Renal pelvis (tissue), 12 donors: ENCODE results near the gene SERPINB5. TPM values are rescaled to one million over a fixed set of nuclear protein-coding genes. Genes with fewer than 3 reads are reported as not detected.
"Not testable (repeated sequence)": the region's sequence is repeated elsewhere in the genome, so short reads cannot be mapped to it uniquely, and the experiment has no call there.

Source experiments
- DNase-seq: peaks from one replicate; pipeline ENCODE4 v3.0.0-alpha.2; 2013
- long read RNA-seq, 16 experiments: transcript quantifications; one replicate each; lab custom pipeline, GENCODE V29; 2026
- polyA plus RNA-seq, 3 donors: library from polyadenylated mRNA; unstranded; fragments of 120-200 nt; gene quantifications; one replicate each; pipeline ENCODE4 v1.2.1, GENCODE V29; 2013; ENCODE audit not compliant: insufficient read length in 3 of 3

SERPINB5 gene
- polyA plus RNA-seq, result not detected
- long read RNA-seq, donor 1, result 0 reads
- long read RNA-seq, donor 2, result 0 reads
- long read RNA-seq, donor 3, result 0 reads
- long read RNA-seq, donor 4, result 0 reads
- long read RNA-seq, donor 5, result 0 reads
- long read RNA-seq, donor 6, result 0 reads
- long read RNA-seq, donor 7, result 0 reads
- long read RNA-seq, donor 8, result 0 reads
- long read RNA-seq, donor 9, result 0 reads
- long read RNA-seq, donor 10, result 0 reads
- long read RNA-seq, donor 11, result 0 reads
- long read RNA-seq, donor 12, result 0 reads
- long read RNA-seq, donor 13, result 0 reads
- long read RNA-seq, donor 14, result 0 reads
- long read RNA-seq, donor 15, result 0 reads
- long read RNA-seq, donor 16, result 0 reads

- no peak for DNase-seq
These were observed at the start of gene SERPINB5 for GRCh38 chr18:63476668-63477067. TSS of gene SERPINB5 (plus strand) at chr18:63476958. CDS start at chr18:63484429, 7,471 bp downstream.

GRCh38 chr18:63427558-63427957 lies 49.2 kb upstream of the SERPINB5 start:
- DNase-seq, result no peak

- DNase-seq, result no peak
These were observed 46.2 kb upstream of the SERPINB5 start for GRCh38 chr18:63430526-63430925.

GRCh38 chr18:63431180-63431579 lies 45.6 kb upstream of the SERPINB5 start:
- DNase-seq, result no peak

- DNase-seq, result no peak
These were observed 43.4 kb upstream of the SERPINB5 start for GRCh38 chr18:63433334-63433866.

- no peak for DNase-seq
These were observed 38.6 kb upstream of the SERPINB5 start for GRCh38 chr18:63438181-63438580.

GRCh38 chr18:63439334-63439733 lies 37.4 kb upstream of the SERPINB5 start:
- peak; percentile 68 for DNase-seq

- no peak for DNase-seq
These were observed 36.5 kb upstream of the SERPINB5 start for GRCh38 chr18:63440219-63440618.

- DNase-seq, result no peak
These were observed 35.9 kb upstream of the SERPINB5 start for GRCh38 chr18:63440881-63441280.

- DNase-seq, result no peak
These were observed 32.9 kb upstream of the SERPINB5 start for GRCh38 chr18:63443829-63444228.

GRCh38 chr18:63444580-63444979 lies 32.2 kb upstream of the SERPINB5 start:
- DNase-seq, result no peak

GRCh38 chr18:63445037-63445436 lies 31.7 kb upstream of the SERPINB5 start:
- no peak for DNase-seq

GRCh38 chr18:63446266-63446665 lies 30.5 kb upstream of the SERPINB5 start:
- DNase-seq, result no peak

GRCh38 chr18:63447066-63447465 lies 29.7 kb upstream of the SERPINB5 start:
- no peak for DNase-seq

- DNase-seq, result no peak
These were observed 27.3 kb upstream of the SERPINB5 start for GRCh38 chr18:63449426-63449825.

GRCh38 chr18:63451799-63452660 lies 24.7 kb upstream of the SERPINB5 start:
- peak; percentile 15 for DNase-seq

- not testable (repeated sequence) for DNase-seq
These were observed 24.0 kb upstream of the SERPINB5 start for GRCh38 chr18:63452751-63453150.

- no peak for DNase-seq
These were observed 22.3 kb upstream of the SERPINB5 start for GRCh38 chr18:63454497-63454896.

GRCh38 chr18:63457977-63458376 lies 18.8 kb upstream of the SERPINB5 start:
- DNase-seq, result no peak

GRCh38 chr18:63460414-63460813 lies 16.3 kb upstream of the SERPINB5 start:
- DNase-seq, result no peak

GRCh38 chr18:63464434-63464833 lies 12.3 kb upstream of the SERPINB5 start:
- DNase-seq, result no peak

GRCh38 chr18:63465059-63465458 lies 11.7 kb upstream of the SERPINB5 start:
- DNase-seq, result no peak

GRCh38 chr18:63467699-63468098 lies 9.1 kb upstream of the SERPINB5 start:
- no peak for DNase-seq
